ENCODE data around the gene SLC13A2.

SLC13A2 gene

GRCh38 chr17:28500712-28501379 lies 27.4 kb downstream of the SLC13A2 start (continued):
- TF ChIP-seq ZNF518A (tag by site-specific recombination; conservative IDR thresholded peaks at IDR 0.05; ENCODE audit: low read depth): no peak
- TF ChIP-seq, protein P1, sequence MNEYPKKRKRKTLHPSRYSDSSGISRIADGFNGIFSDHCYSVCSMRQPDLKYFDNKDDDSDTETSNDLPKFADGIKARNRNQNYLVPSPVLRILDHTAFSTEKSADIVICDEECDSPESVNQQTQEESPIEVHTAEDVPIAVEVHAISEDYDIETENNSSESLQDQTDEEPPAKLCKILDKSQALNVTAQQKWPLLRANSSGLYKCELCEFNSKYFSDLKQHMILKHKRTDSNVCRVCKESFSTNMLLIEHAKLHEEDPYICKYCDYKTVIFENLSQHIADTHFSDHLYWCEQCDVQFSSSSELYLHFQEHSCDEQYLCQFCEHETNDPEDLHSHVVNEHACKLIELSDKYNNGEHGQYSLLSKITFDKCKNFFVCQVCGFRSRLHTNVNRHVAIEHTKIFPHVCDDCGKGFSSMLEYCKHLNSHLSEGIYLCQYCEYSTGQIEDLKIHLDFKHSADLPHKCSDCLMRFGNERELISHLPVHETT (tag by site-specific recombination; IDR thresholded peaks at IDR 0.05): no peak
- no peak for TF ChIP-seq ZNF10 (tag by site-specific recombination; IDR thresholded peaks at IDR 0.05)
- peak; percentile 39 for TF ChIP-seq GLIS1 (tag by site-specific recombination; IDR thresholded peaks at IDR 0.05)
- no peak for TF ChIP-seq ZNF433 (tag by site-specific recombination; IDR thresholded peaks at IDR 0.05; ENCODE audit: low read depth)
- TF ChIP-seq ZNF555 (tag by site-specific recombination; conservative IDR thresholded peaks at IDR 0.05): no peak
- TF ChIP-seq, protein P2, sequence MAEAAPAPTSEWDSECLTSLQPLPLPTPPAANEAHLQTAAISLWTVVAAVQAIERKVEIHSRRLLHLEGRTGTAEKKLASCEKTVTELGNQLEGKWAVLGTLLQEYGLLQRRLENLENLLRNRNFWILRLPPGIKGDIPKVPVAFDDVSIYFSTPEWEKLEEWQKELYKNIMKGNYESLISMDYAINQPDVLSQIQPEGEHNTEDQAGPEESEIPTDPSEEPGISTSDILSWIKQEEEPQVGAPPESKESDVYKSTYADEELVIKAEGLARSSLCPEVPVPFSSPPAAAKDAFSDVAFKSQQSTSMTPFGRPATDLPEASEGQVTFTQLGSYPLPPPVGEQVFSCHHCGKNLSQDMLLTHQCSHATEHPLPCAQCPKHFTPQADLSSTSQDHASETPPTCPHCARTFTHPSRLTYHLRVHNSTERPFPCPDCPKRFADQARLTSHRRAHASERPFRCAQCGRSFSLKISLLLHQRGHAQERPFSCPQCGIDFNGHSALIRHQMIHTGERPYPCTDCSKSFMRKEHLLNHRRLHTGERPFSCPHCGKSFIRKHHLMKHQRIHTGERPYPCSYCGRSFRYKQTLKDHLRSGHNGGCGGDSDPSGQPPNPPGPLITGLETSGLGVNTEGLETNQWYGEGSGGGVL (tag by site-specific recombination; IDR thresholded peaks at IDR 0.05): no peak
- no peak for TF ChIP-seq TRIM28 (IDR thresholded peaks at IDR 0.05; ENCODE audit: borderline replicate concordance, low read length)
- TF ChIP-seq ZNF174 (tag by site-specific recombination; IDR thresholded peaks at IDR 0.05): no peak

GRCh38 chr17:28501421-28502284 lies 28.2 kb downstream of the SLC13A2 start:
- TF ChIP-seq ZNF354C (tag by site-specific recombination; IDR thresholded peaks at IDR 0.05; ENCODE audit: borderline replicate concordance, low read depth): no peak
- peak; percentile 54 for TF ChIP-seq ZNF600 (tag by site-specific recombination; IDR thresholded peaks at IDR 0.05)
- TF ChIP-seq ZNF423 (tag by site-specific recombination; IDR thresholded peaks at IDR 0.05): no peak
- TF ChIP-seq KLF1 (tag by site-specific recombination; IDR thresholded peaks at IDR 0.05): 0 out of 2 replicates have a peak, but pooled peaks have one; percentile 14

More at GRCh38 chr17:28501421-28502284, 28.2 kb downstream of the SLC13A2 start:
- Histone ChIP-seq H3K27ac (ENCODE audit: extremely low read depth, low read depth, low read length) (no peak overlapping the region), H3K4me1 (ENCODE audit: control insufficient read depth, insufficient read depth, low read length) (no peaks in the 10 kb centered on the region), H3K4me3 (ENCODE audit: low read depth, low read length) (no peak overlapping the region), H3K36me3 (ENCODE audit: control insufficient read depth in 2 of 2, insufficient read depth in 1 of 2, low read length in 2 of 2) (no peaks in the 10 kb centered on the region), H3K9me3 (ENCODE audit: control insufficient read depth, insufficient read depth, low read depth, low read length) (no peaks in the 10 kb centered on the region)
- ChIA-PET POLR2A (interaction anchor here (0.7 kb wide), 1 partner anchor 750 kb away, joined by 5 read pairs; no protein-coding TSS in a partner anchor), CTCF (interaction anchor here (0.7 to 2.7 kb wide), 6 partner anchors 11 to 615 kb away, joined by 3 to 34 read pairs (median 3); no protein-coding TSS in a partner anchor)

Measured in HEK293 (cell line).